ENCODE data around the gene EIF3K. TPM values are rescaled to one million over a fixed set of nuclear protein-coding genes. Genes with fewer than 3 reads are reported as not detected.
A peak's percentile ranks its signal among the peaks of the same experiment; 100 is the strongest.
"Not testable (repeated sequence)": the region's sequence is repeated elsewhere in the genome, so short reads cannot be mapped to it uniquely, and the experiment has no call there.

Gene EIF3K
- total and polyA plus RNA-seq, 5 experiments from 2014 or later = 335 to 435 (median 400) TPM

DNA sequence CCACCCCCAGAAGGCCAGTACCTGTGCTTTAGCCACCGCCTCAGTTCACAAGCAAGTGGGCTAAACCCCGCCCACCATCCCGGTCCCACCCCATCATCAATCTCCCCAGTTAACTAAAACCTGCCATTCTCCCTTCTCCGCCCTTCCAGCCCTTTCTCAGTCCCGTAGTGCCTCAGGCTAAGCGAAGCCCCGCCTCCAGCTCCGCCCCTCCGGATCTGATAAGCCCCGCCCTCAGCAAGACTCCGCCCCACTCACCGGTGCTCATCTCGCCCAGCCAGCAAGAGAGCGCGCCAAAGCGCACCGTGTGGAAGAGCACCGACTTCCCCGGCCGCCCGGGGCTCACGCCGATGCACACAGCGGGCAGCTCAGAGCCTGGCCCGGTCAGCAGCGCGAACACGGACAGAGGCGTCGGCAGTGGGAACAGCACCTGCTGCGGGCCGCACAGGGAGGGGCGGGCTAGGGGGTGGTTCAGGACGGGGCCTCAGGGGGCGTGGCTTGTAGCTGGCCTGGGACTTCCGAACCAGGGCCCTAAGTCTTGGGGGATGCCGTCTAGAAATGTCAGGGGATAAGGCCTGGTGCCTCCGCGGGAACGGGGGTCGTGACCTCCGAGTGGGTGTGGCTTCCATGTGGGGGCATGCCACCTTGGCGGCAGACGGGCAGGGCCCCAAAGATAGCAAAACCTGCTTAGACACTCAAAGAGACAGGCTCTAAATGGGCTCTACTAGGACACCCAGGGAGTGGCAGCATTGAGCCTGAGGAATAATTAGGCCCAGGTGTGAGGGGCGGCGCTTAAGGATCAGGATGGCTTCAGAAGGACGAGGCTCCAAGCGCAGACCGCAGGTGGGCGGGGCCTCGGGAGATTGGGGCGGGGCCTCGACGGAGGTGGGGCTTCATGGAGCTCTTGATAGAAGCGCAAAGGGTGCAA is 22.7 kb upstream of the EIF3K start:
- Mint-ChIP-seq H3K27me3 (no peaks in the 10 kb centered on the region), H3K9me3 (no peaks in the 10 kb centered on the region), H3K36me3 (peaks cover 0 to 72% (median 9%) of the 10 kb centered on the region in 3 donors), H3K4me1 (peaks cover 0 to 5% (median 2%) of the 10 kb centered on the region in 4 donors), H3K27ac (peak overlapping the region in 1 of 10 donors; percentile 65), H3K4me3 (no peak overlapping the region)
- POLR2A ChIA-PET = interaction anchor here (1.1 kb wide), 1 partner anchor 38 kb away, joined by 3 read pairs; no protein-coding TSS in a partner anchor
- DNase-seq (peak in 1 of 10 donors; percentile 2), ATAC-seq (no peak)

DNA sequence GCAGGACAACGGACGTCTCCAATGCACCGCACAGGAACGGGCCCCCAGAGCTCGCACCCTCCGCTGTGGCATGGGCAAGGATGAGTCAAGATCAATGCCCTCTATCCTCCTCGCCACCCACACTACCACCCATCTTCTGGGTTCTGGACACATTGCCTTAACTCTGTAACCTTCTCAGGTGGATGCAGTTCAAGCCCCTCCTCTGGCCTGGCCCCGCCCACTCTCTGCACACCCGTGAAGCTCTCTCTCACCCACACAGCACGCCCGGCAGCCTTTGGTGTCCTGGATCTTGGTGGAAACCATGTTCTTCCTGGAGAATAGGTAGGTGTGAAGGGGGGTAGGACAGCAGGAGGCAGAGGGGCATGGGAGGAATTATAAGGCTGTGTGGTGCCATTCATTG is 21.9 kb upstream of the EIF3K start:
- ATAC-seq (no peak), DNase-seq (no peak)
- no peaks in the 10 kb centered on the region for H3K9me3 Mint-ChIP-seq
- H3K36me3 Mint-ChIP-seq = peaks cover 0 to 69% (median 9%) of the 10 kb centered on the region in 3 donors
- H3K27ac Mint-ChIP-seq = peak overlapping the region in 2 of 10 donors; percentile 22 to 37
- no peaks in the 10 kb centered on the region for H3K27me3 Mint-ChIP-seq
- POLR2A ChIA-PET = no interaction called here
- H3K4me1 Mint-ChIP-seq = peaks cover 0 to 5% (median 2%) of the 10 kb centered on the region in 4 donors
- no peak overlapping the region for H3K4me3 Mint-ChIP-seq

GRCh38 chr19:38599722-38600121 is 19.3 kb upstream of the EIF3K start:
- POLR2A ChIA-PET = interaction anchor here (2.0 kb wide), 1 partner anchor 18 kb away, joined by 7 read pairs; the partner anchor contains the start of genes EIF3K and MAP4K1
- Mint-ChIP-seq H3K36me3 (peaks cover 0 to 57% (median 5%) of the 10 kb centered on the region in 3 donors), H3K27me3 (no peaks in the 10 kb centered on the region), H3K9me3 (no peaks in the 10 kb centered on the region), H3K4me1 (peaks cover 0 to 5% (median 2%) of the 10 kb centered on the region in 4 donors), H3K27ac (peak overlapping the region in 2 of 10 donors; percentile 20 to 66), H3K4me3 (no peak overlapping the region)
- ATAC-seq = no peak
- no peak for DNase-seq

DNA sequence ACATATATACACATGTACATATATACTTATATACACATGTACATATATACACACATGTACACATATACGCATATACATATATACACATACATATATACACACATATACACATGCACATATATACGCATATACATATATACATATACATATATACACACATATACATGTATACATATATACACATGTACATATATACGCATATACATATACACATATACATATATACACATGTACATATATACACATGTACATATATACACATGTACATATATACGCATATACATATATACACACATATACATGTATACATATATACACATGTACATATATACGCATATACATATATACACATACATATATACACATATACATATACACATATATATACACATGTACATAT is 16.1 kb upstream of the EIF3K start:
- H3K36me3 Mint-ChIP-seq = peaks cover 0 to 57% (median 5%) of the 10 kb centered on the region in 3 donors
- DNase-seq, POLR2A ChIA-PET, ATAC-seq, H3K27ac Mint-ChIP-seq, H3K4me1 Mint-ChIP-seq, H3K9me3 Mint-ChIP-seq, H3K4me3 Mint-ChIP-seq, H3K27me3 Mint-ChIP-seq: not testable (repeated sequence)

DNA sequence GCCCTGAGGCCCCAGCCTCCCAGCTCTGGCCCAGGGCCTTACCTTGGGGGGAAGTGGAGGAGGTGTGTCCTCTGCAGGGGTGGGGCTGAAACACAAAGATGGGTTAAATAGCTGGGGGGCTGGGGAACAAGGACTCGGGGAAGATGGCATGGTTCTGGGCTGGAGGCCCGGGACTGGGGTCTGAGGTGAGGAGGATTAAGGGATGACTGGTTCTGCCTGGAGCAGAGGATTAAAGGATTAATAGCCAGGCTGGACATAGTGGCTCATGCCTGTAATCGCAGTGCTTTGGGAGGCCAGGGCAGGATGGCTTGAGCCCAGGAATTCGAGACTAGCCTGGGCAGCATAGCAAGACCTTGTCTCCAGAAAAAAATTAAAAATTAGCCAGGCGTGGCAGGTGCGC is 12.9 kb upstream of the EIF3K start:
- Mint-ChIP-seq H3K4me3 (no peak overlapping the region), H3K27ac (peak overlapping the region in 2 of 10 donors; percentile 51 to 56), H3K36me3 (peaks cover 0 to 73% (median 6%) of the 10 kb centered on the region in 3 donors), H3K4me1 (peaks cover 0 to 5% (median 4%) of the 10 kb centered on the region in 4 donors), H3K27me3 (no peaks in the 10 kb centered on the region), H3K9me3 (no peaks in the 10 kb centered on the region)
- no peak for ATAC-seq
- no peak for DNase-seq
- POLR2A ChIA-PET = interaction anchor here (0.5 kb wide), 1 partner anchor 190 kb away, joined by 3 read pairs; no protein-coding TSS in a partner anchor

GRCh38 chr19:38614289-38614688 is 4.7 kb upstream of the EIF3K start:
- Mint-ChIP-seq H3K36me3 (peaks cover 9 to 69% (median 18%) of the 10 kb centered on the region in 3 donors), H3K4me1 (peaks cover 34 to 62% (median 45%) of the 10 kb centered on the region in 4 donors), H3K27me3 (no peaks in the 10 kb centered on the region), H3K9me3 (no peaks in the 10 kb centered on the region), H3K27ac (no peak overlapping the region), H3K4me3 (no peak overlapping the region)
- DNase-seq (no peak), ATAC-seq (no peak)
- POLR2A ChIA-PET = no interaction called here

DNA sequence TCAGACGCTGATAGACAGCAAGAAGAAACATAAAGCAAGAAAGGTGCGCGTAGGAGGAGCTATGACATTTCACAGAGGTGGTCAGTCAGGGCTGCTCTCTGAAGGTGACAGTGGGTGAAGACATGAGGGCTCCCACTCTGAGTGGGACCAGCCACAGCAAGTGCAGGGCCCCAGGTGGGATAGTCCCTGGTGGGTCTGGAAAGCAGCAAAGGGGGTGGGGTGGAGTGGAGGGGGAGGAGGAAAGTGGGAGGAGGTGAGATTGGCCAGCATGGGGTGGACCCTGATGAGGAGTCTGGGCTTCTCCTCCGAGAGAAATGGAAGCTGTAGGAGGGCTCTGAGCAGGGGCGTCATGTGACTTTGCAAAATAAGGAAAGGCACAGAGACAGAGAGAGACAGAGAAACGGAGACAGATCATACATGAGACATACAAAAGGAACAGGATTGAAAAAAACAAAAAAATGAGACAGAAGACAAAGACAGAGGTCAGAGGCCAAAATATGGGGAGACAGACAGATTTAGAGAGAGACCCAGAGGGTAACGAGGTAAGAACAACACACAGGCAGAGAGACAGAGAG is 3.9 kb upstream of the EIF3K start:
- Mint-ChIP-seq H3K4me1 (peaks cover 38 to 70% (median 52%) of the 10 kb centered on the region in 4 donors), H3K27me3 (no peaks in the 10 kb centered on the region), H3K36me3 (peaks cover 9 to 64% (median 18%) of the 10 kb centered on the region in 3 donors), H3K4me3 (peak overlapping the region in 9 of 10 donors; percentile 57 to 97 (median 79)), H3K27ac (peak overlapping the region; percentile 75 to 100 (median 82)), H3K9me3 (no peaks in the 10 kb centered on the region)
- DNase-seq (no peak), ATAC-seq (no peak)
- POLR2A ChIA-PET = interaction anchor here (0.7 kb wide), 2 partner anchors 95 to 1699 kb away, joined by 5 to 7 read pairs; no protein-coding TSS in a partner anchor

DNA sequence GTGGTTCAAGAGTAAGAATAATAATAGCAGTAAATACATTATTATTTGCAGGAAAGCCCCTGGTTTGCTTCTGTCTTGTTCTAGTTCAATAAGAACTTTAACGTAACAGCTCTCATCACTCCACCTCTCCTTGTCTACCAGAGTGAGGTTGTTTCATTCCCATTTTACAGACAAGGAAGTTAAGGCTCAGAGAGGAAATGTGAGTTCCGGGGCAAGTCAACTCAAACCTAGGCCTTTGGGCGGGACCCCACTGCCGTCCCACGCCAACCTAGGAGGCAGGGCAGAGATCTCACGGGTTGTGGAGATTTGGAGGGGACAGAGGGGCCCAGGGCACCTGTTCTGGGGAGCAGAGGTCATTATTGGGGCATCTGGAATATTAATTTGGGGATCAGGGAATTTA is 2.7 kb upstream of the EIF3K start:
- H3K36me3 Mint-ChIP-seq = peaks cover 9 to 60% (median 12%) of the 10 kb centered on the region in 3 donors
- H3K4me3 Mint-ChIP-seq = peak overlapping the region; percentile 97 to 100 (median 99)
- ATAC-seq (no peak), DNase-seq (no peak)
- H3K9me3 Mint-ChIP-seq = no peaks in the 10 kb centered on the region
- POLR2A ChIA-PET = interaction anchor here (0.6 kb wide), 1 partner anchor 19 kb away, joined by 3 read pairs; no protein-coding TSS in a partner anchor
- H3K27me3 Mint-ChIP-seq = no peaks in the 10 kb centered on the region
- peaks cover 38 to 68% (median 55%) of the 10 kb centered on the region in 4 donors for H3K4me1 Mint-ChIP-seq
- peak overlapping the region; percentile 93 to 100 (median 99) for H3K27ac Mint-ChIP-seq

DNA sequence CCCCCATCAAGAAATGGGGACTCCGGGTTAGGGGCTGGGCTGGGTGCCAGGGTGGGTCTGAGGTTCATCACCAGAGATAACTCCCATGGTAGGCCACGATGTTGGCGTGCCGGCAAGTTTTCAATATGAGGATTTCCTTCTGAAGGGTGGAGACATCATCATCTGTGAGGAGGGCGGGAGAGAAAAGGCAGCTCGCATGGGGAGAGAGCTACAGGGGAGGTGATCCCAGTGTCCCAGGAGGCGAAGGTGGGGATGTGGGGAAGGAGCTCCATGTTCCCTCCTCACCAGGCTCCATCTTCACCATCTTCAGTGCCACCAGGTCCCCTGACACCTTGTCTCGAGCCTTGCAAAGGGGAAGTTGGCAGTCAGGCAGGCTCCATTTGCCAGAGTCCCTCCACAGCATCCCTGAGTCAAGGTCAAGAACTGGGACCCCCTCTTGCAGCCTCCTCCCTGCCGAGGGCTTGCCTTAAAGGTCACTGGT is 1.7 kb upstream of the EIF3K start:
- Mint-ChIP-seq H3K4me3 (peak overlapping the region; percentile 97 to 100 (median 99)), H3K9me3 (no peaks in the 10 kb centered on the region), H3K27me3 (no peaks in the 10 kb centered on the region), H3K4me1 (peaks cover 42 to 68% (median 57%) of the 10 kb centered on the region in 4 donors), H3K27ac (peak overlapping the region; percentile 97 to 100 (median 99)), H3K36me3 (peaks cover 9 to 64% (median 14%) of the 10 kb centered on the region in 3 donors)
- peak in 1 of 2 donors; percentile 1 for ATAC-seq
- peak in 3 of 10 donors; percentile 9 to 16 (median 12) for DNase-seq
- POLR2A ChIA-PET = interaction anchor here (1.8 to 2.6 kb wide), 7 partner anchors 18 to 313 kb away, joined by 5 to 18 read pairs (median 11); partner anchors contain the start of genes FAM98C, MRPS12, PSMD8 and SARS2

GRCh38 chr19:38617764-38618589 is 1.0 kb upstream of the EIF3K start, which contains the start of gene MAP4K1:
TSS of gene MAP4K1 (minus strand) at chr19:38617953. CDS start at chr19:38617895, 58 bp downstream.
- no peaks in the 10 kb centered on the region for H3K27me3 Mint-ChIP-seq
- peaks cover 38 to 68% (median 53%) of the 10 kb centered on the region in 4 donors for H3K4me1 Mint-ChIP-seq
- peaks cover 9 to 64% (median 14%) of the 10 kb centered on the region in 3 donors for H3K36me3 Mint-ChIP-seq
- no peaks in the 10 kb centered on the region for H3K9me3 Mint-ChIP-seq
- peak within 1 kb of the TSS; percentile 97 to 100 (median 99) for H3K4me3 Mint-ChIP-seq
- POLR2A ChIA-PET = interaction anchor here (0.6 to 2.6 kb wide), 22 partner anchors 8 to 817 kb away, joined by 3 to 18 read pairs (median 6); partner anchors contain the start of genes ACTN4, CATSPERG, ECH1 and FAM98C
- peak; percentile 50 to 83 (median 62) for DNase-seq
- peak within 1 kb of the TSS; percentile 97 to 100 (median 99) for H3K27ac Mint-ChIP-seq
- ATAC-seq = peak; percentile 67 to 71

DNA sequence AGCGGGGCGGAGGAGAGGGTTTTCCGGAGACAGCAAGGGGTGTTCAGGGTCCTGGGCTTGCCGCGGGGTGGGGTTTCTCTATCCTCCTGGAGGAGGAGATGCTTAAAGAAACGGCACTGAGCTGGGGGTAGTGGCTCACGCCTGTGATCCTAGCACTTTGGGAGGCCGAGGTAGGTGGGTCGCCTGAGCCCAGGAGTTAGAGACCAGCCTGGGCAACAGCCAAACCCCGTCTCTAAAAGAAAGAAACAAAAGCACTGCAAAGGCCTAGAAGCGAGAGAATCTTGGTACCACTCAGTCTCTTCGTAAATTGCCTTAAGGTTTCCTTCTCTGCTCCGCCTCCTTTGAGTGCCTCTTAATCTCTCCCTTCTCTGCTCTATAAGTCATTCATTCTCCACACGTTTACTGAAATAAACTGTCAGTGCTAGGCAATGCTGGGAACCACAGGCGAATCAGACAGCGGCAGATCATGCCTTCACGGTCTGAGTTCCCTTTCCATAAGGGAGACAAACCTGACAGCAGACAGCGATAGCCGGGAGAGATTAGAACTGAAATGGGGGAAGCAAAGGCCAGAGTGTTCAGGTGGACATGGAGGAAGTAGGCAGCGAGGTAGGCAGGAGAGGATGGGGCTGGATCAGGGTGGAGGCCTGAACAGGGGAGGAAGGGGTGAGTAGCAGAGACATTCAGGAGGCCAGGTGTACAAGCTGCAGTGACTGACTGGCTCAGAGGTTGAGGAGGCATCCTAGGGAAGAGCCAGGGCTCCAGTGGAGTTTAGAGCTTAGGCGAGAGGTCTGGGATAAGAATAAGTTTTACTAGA is 580 bp downstream of the EIF3K start:
- DNase-seq (no peak), ATAC-seq (no peak)
- Mint-ChIP-seq H3K27ac (peak overlapping the region; percentile 97 to 100 (median 99)), H3K4me1 (peaks cover 33 to 56% (median 43%) of the 10 kb centered on the region in 4 donors), H3K9me3 (no peaks in the 10 kb centered on the region), H3K4me3 (peak overlapping the region; percentile 97 to 100 (median 99)), H3K27me3 (no peaks in the 10 kb centered on the region), H3K36me3 (peaks cover 5 to 64% (median 21%) of the 10 kb centered on the region in 3 donors)
- POLR2A ChIA-PET = interaction anchor here (0.9 to 2.6 kb wide), 21 partner anchors 8 to 1215 kb away, joined by 3 to 18 read pairs (median 5); partner anchors contain the start of genes ACTN4, CATSPERG, DYRK1B and ECH1

Measured in naive thymus-derived CD8-positive, alpha-beta T cell (primary cell).